Measurements from ENCODE around the gene COL23A1. TPM values are rescaled to one million over a fixed set of nuclear protein-coding genes. Genes with fewer than 3 reads are reported as not detected.

The COL23A1 gene
- polyA plus RNA-seq, 1 donor (not counting 4 experiments of a cell fraction or from before 2014, with no cell fraction given), result not detected

DNA sequence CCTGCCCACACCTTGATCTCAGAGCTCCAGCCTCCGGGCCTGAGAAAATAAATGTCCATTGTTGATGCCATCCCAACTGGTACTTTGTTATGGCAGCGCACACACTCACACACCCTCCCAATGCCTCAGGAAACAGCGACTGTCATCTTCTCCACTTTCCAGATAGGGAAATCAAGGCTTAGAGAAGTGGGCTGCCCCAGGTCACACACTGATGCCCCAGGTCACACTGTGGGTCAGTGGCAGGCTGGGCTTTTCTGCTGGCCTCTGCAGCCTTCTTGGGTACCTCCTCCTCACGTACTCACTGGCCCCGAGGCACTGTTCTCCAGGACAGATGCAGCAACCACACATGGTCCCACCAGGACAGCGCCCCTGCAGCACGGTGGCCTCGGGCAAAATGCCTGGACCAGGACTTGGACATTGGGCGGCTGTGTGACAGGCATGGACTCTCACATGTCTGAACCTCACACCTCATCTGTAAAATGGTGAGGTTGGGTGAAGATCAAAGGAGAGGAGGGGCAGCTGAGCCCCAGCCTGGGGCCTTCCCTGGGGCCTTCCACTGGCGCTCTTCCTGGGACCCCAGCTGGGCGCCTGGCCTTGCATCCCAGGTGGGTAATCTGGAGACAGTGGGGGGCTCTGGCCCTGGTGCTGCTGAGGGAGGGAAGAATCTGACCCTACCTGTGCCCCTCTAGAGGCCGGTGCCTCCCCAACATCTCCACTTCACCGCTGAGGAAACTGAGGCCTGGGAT, 156.0 kb downstream of the COL23A1 start:
- no peak overlapping the region for H3K4me2 ChIP-seq (ENCODE audit: control insufficient read depth, extremely low read depth, insufficient read depth, low read depth, low read length)
- no peak for FAIRE-seq
- no peak overlapping the region for H3K9ac ChIP-seq (ENCODE audit: control insufficient read depth, extremely low read depth, insufficient read depth, low read length)
- DNase-seq (ENCODE audit: low read depth, low spot score), result no peak
- H3K27ac ChIP-seq (ENCODE audit: control insufficient read depth, insufficient read depth, low read length), result no peak overlapping the region
- dilution Hi-C loops (cut with MboI; ENCODE audit: extremely low pct_ligation_motif_present, low sequenced_read_pairs), result no loop called here
- H3K79me2 ChIP-seq (ENCODE audit: control insufficient read depth, insufficient read depth, low read length), result no peaks in the 10 kb centered on the region
- H3K36me3 ChIP-seq (ENCODE audit: control insufficient read depth in 2 of 2, extremely low read depth in 1 of 2, insufficient read depth in 2 of 2, low read length in 2 of 2), result no peaks in the 10 kb centered on the region
- H3K4me3 ChIP-seq (ENCODE audit: control insufficient read depth in 2 of 3, extremely low read depth in 1 of 3, insufficient read depth in 2 of 3, low read depth in 1 of 3, low read length in 3 of 3), result no peak overlapping the region
- no peaks in the 10 kb centered on the region for H4K20me1 ChIP-seq (ENCODE audit: control insufficient read depth, extremely low read depth, insufficient read depth, low read length)
- H2AFZ ChIP-seq (ENCODE audit: control insufficient read depth, low read length), result no peak overlapping the region
- H3K9me3 ChIP-seq (ENCODE audit: control insufficient read depth, low read depth, low read length), result no peaks in the 10 kb centered on the region
- TF ChIP-seq, protein P1, sequence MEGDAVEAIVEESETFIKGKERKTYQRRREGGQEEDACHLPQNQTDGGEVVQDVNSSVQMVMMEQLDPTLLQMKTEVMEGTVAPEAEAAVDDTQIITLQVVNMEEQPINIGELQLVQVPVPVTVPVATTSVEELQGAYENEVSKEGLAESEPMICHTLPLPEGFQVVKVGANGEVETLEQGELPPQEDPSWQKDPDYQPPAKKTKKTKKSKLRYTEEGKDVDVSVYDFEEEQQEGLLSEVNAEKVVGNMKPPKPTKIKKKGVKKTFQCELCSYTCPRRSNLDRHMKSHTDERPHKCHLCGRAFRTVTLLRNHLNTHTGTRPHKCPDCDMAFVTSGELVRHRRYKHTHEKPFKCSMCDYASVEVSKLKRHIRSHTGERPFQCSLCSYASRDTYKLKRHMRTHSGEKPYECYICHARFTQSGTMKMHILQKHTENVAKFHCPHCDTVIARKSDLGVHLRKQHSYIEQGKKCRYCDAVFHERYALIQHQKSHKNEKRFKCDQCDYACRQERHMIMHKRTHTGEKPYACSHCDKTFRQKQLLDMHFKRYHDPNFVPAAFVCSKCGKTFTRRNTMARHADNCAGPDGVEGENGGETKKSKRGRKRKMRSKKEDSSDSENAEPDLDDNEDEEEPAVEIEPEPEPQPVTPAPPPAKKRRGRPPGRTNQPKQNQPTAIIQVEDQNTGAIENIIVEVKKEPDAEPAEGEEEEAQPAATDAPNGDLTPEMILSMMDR (optimal IDR thresholded peaks at IDR 0.05 in 1 of 3, IDR thresholded peaks at IDR 0.05 in 1 of 3, conservative IDR thresholded peaks at IDR 0.05 in 1 of 3; ENCODE audit: extremely low read depth in 1 of 3, insufficient read depth in 2 of 3, low read length in 3 of 3), result no peak
- no peak for TF ChIP-seq EZH2 (IDR thresholded peaks at IDR 0.05; ENCODE audit: low read length)
- peaks cover under 1% of the 10 kb centered on the region for H3K4me1 ChIP-seq (ENCODE audit: control insufficient read depth, extremely low read depth, insufficient read depth, low read length)
- H3K27me3 ChIP-seq (ENCODE audit: control insufficient read depth, extremely low read depth, insufficient read depth, low read length), result no peaks in the 10 kb centered on the region
- H3K9me1 ChIP-seq (ENCODE audit: control insufficient read depth, extremely low read depth, insufficient read depth, low read length), result no peaks in the 10 kb centered on the region

DNA sequence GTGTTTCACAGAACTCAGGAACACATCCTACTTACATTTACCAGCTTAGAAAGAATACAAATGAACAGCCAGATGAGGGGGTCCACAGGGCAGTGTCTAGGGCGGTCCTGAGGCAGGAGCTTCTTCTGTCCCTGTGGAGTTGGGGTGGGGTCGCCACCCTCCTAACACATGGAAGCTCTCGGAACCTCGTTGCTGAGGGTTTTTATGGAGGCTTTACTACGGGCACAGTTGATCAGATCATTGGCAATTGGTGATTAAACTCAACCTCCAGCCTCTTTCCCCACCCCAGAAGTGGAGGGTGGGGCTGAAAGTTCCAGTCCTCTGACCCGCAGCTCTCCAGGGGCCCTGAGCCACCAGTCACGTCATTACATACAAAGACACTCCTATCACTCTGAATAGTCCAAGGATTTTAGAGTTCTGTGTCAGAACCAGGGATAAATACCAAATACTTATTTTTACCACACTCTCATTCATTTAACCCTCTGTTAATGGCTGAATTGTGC, 156.9 kb downstream of the COL23A1 start:
- DNase-seq (ENCODE audit: low read depth, low spot score) (no peak), FAIRE-seq (no peak)
- Histone ChIP-seq H3K4me3 (ENCODE audit: control insufficient read depth in 2 of 3, extremely low read depth in 1 of 3, insufficient read depth in 2 of 3, low read depth in 1 of 3, low read length in 3 of 3) (no peak overlapping the region), H3K9me1 (ENCODE audit: control insufficient read depth, extremely low read depth, insufficient read depth, low read length) (no peaks in the 10 kb centered on the region), H3K9me3 (ENCODE audit: control insufficient read depth, low read depth, low read length) (no peaks in the 10 kb centered on the region), H3K4me2 (ENCODE audit: control insufficient read depth, extremely low read depth, insufficient read depth, low read depth, low read length) (no peak overlapping the region), H2AFZ (ENCODE audit: control insufficient read depth, low read length) (no peak overlapping the region), H3K27ac (ENCODE audit: control insufficient read depth, insufficient read depth, low read length) (no peak overlapping the region), H4K20me1 (ENCODE audit: control insufficient read depth, extremely low read depth, insufficient read depth, low read length) (no peaks in the 10 kb centered on the region), H3K9ac (ENCODE audit: control insufficient read depth, extremely low read depth, insufficient read depth, low read length) (no peak overlapping the region), H3K4me1 (ENCODE audit: control insufficient read depth, extremely low read depth, insufficient read depth, low read length) (peaks cover 2% of the 10 kb centered on the region), H3K27me3 (ENCODE audit: control insufficient read depth, extremely low read depth, insufficient read depth, low read length) (no peaks in the 10 kb centered on the region), H3K79me2 (ENCODE audit: control insufficient read depth, insufficient read depth, low read length) (no peaks in the 10 kb centered on the region), H3K36me3 (ENCODE audit: control insufficient read depth in 2 of 2, extremely low read depth in 1 of 2, insufficient read depth in 2 of 2, low read length in 2 of 2) (no peaks in the 10 kb centered on the region)
- TF ChIP-seq EZH2 (IDR thresholded peaks at IDR 0.05; ENCODE audit: low read length), result no peak
- TF ChIP-seq, protein P1 (optimal IDR thresholded peaks at IDR 0.05 in 1 of 3, IDR thresholded peaks at IDR 0.05 in 1 of 3, conservative IDR thresholded peaks at IDR 0.05 in 1 of 3; ENCODE audit: extremely low read depth in 1 of 3, insufficient read depth in 2 of 3, low read length in 3 of 3), result no peak
- dilution Hi-C loops (cut with MboI; ENCODE audit: extremely low pct_ligation_motif_present, low sequenced_read_pairs), result no loop called here
